IMR-90 (cell line): Measurements from ENCODE around the gene RAD51AP2. TPM values are rescaled to one million over a fixed set of nuclear protein-coding genes. Genes with fewer than 3 reads are reported as not detected.

Experiments
- ATAC-seq: fragments of 200-7000 bp; cut with Tn5 transposase; 2 replicates; pipeline ENCODE4 v1.9.1; 2020; ENCODE audit warnings: low read depth, mild to moderate bottlenecking, moderate library complexity
- BruUV-seq: library from RNA; stranded (reverse); fragments of 400-500 nt; replicated peaks from 2 replicates; lab custom pipeline; 2021; lab: Mats Ljungman, UMichigan
- CTCF ChIA-PET: fragments of 300-600 bp; formaldehyde crosslinking; extraction: SDS; loops from one replicate; lab custom pipeline; 2021; ENCODE audit warnings: antibody characterized with exemption; lab: Yijun Ruan, JAX
- POLR2A ChIA-PET: fragments of 300-600 bp; sonication (Branson Sonifier 250); formaldehyde crosslinking; loops from one replicate; lab custom pipeline; 2022; ENCODE audit warnings: antibody characterized with exemption; ENCODE audit not compliant: unreplicated experiment; lab: Charles Lee
- DNase-seq: peaks from one replicate; pipeline ENCODE4 v3.0.0; 2013
- H2AFZ ChIP-seq: replicated peaks from 2 replicates; pipeline ENCODE3; 2013; ENCODE audit warnings: low read length, mild to moderate bottlenecking; ENCODE audit not compliant: poor library complexity
- H2AK5ac ChIP-seq: 2 replicates; pipeline ENCODE4 v1.6.1; 2013; ENCODE audit warnings: low read depth, low read length, inconsistent platforms
- H2AK9ac ChIP-seq: replicated peaks from 2 replicates; pipeline ENCODE3; 2013; ENCODE audit warnings: mild to moderate bottlenecking, low read depth, low read length, moderate library complexity; ENCODE audit not compliant: poor library complexity
- H2BK120ac ChIP-seq: 2 replicates; pipeline ENCODE4 v1.6.1; 2013; ENCODE audit warnings: low read depth, low read length, inconsistent platforms
- H2BK15ac ChIP-seq: 3 replicates; pipeline ENCODE4 v1.6.1; 2013; ENCODE audit warnings: low read depth, low read length, inconsistent platforms
- H2BK20ac ChIP-seq: 2 replicates; pipeline ENCODE4 v1.6.1; 2013; ENCODE audit warnings: low read depth, mild to moderate bottlenecking, inconsistent platforms, low read length, moderate library complexity
- H2BK5ac ChIP-seq: 2 replicates; pipeline ENCODE4 v1.6.1; 2013; ENCODE audit warnings: mild to moderate bottlenecking, low read depth, low read length, inconsistent platforms; ENCODE audit not compliant: poor library complexity, severe bottlenecking
- H3K14ac ChIP-seq: replicated peaks from 2 replicates; pipeline ENCODE4 v1.6.1; 2013; ENCODE audit warnings: low read depth, low read length, inconsistent platforms
- H3K18ac ChIP-seq: 2 replicates; pipeline ENCODE4 v1.6.1; 2013; ENCODE audit warnings: low read depth, low read length, control low read depth
- H3K23ac ChIP-seq: 2 replicates; pipeline ENCODE4 v1.6.1; 2013; ENCODE audit warnings: low read depth, low read length, inconsistent platforms
- H3K27ac ChIP-seq: 2 replicates; pipeline ENCODE4 v1.5.1; 2013; ENCODE audit warnings: mild to moderate bottlenecking, control low read depth, low read length; ENCODE audit not compliant: insufficient read depth
- H3K27me3 ChIP-seq: 2 replicates; pipeline ENCODE4 v1.6.1; 2013; ENCODE audit warnings: low read length; ENCODE audit not compliant: control insufficient read depth, insufficient read depth
- H3K36me3 ChIP-seq: 2 replicates; pipeline ENCODE4 v1.6.1; 2013; ENCODE audit warnings: low read length, mixed read lengths; ENCODE audit not compliant: control insufficient read depth, insufficient read depth
- H3K4ac ChIP-seq: 2 replicates; pipeline ENCODE4 v1.6.1; 2013; ENCODE audit warnings: low read depth, low read length, inconsistent platforms
- H3K4me1 ChIP-seq: 2 replicates; pipeline ENCODE4 v1.6.1; 2013; ENCODE audit warnings: low read length, mixed read lengths; ENCODE audit not compliant: control insufficient read depth, insufficient read depth
- H3K4me2 ChIP-seq: 2 replicates; pipeline ENCODE4 v1.6.1; 2013; ENCODE audit warnings: low read depth, mild to moderate bottlenecking, control low read depth, low read length, moderate library complexity
- H3K4me3 ChIP-seq: 2 replicates; pipeline ENCODE4 v1.5.1; 2013; ENCODE audit warnings: low read depth, mild to moderate bottlenecking, control low read depth, low read length, moderate library complexity; ENCODE audit not compliant: insufficient read depth
- H3K56ac ChIP-seq: 2 replicates; pipeline ENCODE4 v1.6.1; 2013; ENCODE audit warnings: low read length, inconsistent platforms; ENCODE audit not compliant: insufficient read depth; ENCODE audit errors: extremely low read depth
- H3K79me1 ChIP-seq, 2 experiments: 2 replicates each; pipeline ENCODE4 v1.6.1; 2013; ENCODE audit warnings: low read length in 2 of 2, inconsistent platforms in 1 of 2, low read depth in 1 of 2
- H3K9ac ChIP-seq: 2 replicates; pipeline ENCODE4 v1.6.1; 2013; ENCODE audit warnings: low read depth, low read length, control low read depth
- H3K9me1 ChIP-seq: 2 replicates; pipeline ENCODE4 v1.6.1; 2013; ENCODE audit warnings: low read length, inconsistent platforms; ENCODE audit not compliant: insufficient read depth
- H3K9me3 ChIP-seq: 2 replicates; pipeline ENCODE4 v1.6.1; 2013; ENCODE audit warnings: low read length; ENCODE audit not compliant: control insufficient read depth, insufficient read depth
- H4K20me1 ChIP-seq: 2 replicates; pipeline ENCODE4 v1.6.1; 2013; ENCODE audit warnings: low read length, inconsistent platforms; ENCODE audit not compliant: insufficient read depth
- H4K5ac ChIP-seq: 2 replicates; pipeline ENCODE4 v1.6.1; 2013; ENCODE audit warnings: mild to moderate bottlenecking, low read depth, low read length, control low read depth
- H4K8ac ChIP-seq, 2 experiments: 2 replicates each; pipeline ENCODE4 v1.6.1; 2013; ENCODE audit warnings: low read depth in 2 of 2, low read length in 2 of 2, control low read depth in 1 of 2, inconsistent platforms in 1 of 2
- H4K91ac ChIP-seq: 2 replicates; pipeline ENCODE4 v1.6.1; 2013; ENCODE audit warnings: low read depth, low read length, inconsistent platforms; ENCODE audit not compliant: insufficient read depth
- MAZ ChIP-seq: IDR thresholded peaks from 2 replicates; pipeline ENCODE4 v1.6.1; 2012; ENCODE audit warnings: low read depth, mild to moderate bottlenecking, low read length, improper control_type of control experiment, moderate library complexity, borderline replicate concordance
- RAD21 ChIP-seq: IDR thresholded peaks from 2 replicates; pipeline ENCODE4 v1.6.1; 2012; ENCODE audit warnings: low read length, improper control_type of control experiment
- SMC3 ChIP-seq: fragments of 150-350 bp; IDR thresholded peaks from 2 replicates; pipeline ENCODE4 v1.6.1; 2016; ENCODE audit warnings: low read depth, mild to moderate bottlenecking, antibody characterized with exemption, low read length, moderate library complexity
- WGBS, 2 experiments: methylation state at CpG; one replicate each; pipeline versions ENCODE4 v1.1.5 to v1.1.7; 2013; ENCODE audit warnings: missing lambda C conversion rate in 2 of 2; ENCODE audit not compliant: insufficient read length in 1 of 2; ENCODE audit errors: extremely low coverage in 2 of 2; 5-methylcytosine and 5-hydroxymethylcytosine counted together
- dilution Hi-C: fragments of 300-500 bp; cut with HindIII; formaldehyde crosslinking; loops from one replicate; pipeline ENCODE4 v1.14.3; 2018; ENCODE audit warnings: low sequenced_read_pairs; ENCODE audit not compliant: unreplicated experiment
- in situ Hi-C: fragments of 300-500 bp; cut with MboI; formaldehyde crosslinking; loops from 3 replicates; pipeline ENCODE4 v1.14.3; 2019; ENCODE audit warnings: low sequenced_read_pairs, inconsistent platforms, mixed read lengths
- intact Hi-C: fragments of 100-400 bp; cut with micrococcal nuclease; formaldehyde crosslinking; loops from 2 replicates; pipeline ENCODE4 v1.10.0; 2022
- polyA plus RNA-seq, 3 experiments: library from polyadenylated mRNA; depleted of rRNA; stranded (reverse); fragments of >200 nt; gene quantifications; 2 replicates each; pipeline ENCODE4 v1.2.3, GENCODE V29; 2012; ENCODE audit warnings: low replicate concordance in 1 of 3
- total RNA-seq: library from RNA; depleted of rRNA; stranded (reverse); fragments of >200 nt; gene quantifications from 2 replicates; pipeline ENCODE4 v1.2.3, GENCODE V29; 2012
- TF ChIP-seq, protein P1 (sequence below): conservative IDR thresholded peaks from 2 replicates; pipeline ENCODE4 v1.5.1; 2012; ENCODE audit warnings: mild to moderate bottlenecking, low read depth, low read length, improper control_type of control experiment

The RAD51AP2 gene
- total and polyA plus RNA-seq, 2 of the 4 experiments (the other 2 are of a cell fraction) = not detected

DNA sequence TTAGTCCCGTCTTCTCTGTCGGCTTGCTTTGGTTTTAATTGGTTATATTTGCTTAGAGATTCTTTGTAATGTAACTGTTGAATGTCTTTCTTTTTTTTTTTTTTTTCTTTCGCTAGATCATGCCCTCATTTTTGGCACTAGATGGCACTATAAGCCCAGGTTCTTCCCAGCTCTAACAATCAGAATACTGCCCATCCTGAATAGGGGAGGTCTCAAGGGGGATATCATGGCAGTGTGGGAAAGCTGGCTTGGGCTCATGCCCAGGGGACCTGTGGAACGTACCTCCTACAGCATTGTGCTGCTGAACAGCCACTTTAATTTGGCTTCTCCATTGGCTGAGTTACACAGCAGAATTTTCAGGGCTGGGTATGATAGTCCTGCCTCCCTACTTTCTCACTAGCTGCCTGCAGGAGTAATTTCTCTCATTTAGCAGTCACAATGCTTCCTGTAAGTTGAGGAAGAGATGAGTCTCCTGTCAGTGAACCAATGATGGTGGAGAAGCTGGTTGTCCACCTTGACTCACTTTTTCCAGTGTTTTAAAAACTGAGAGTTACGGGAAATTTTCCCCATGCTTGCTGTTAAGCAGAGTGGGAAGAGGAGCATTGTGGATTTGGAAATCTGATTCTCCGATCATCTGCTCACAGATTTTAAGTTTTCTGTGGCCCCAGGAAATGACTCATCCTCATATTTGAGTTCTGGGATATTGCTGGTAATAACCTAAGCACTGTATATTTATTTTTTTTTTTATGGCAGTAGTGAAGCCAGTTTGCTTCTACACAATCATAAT, 47.2 kb downstream of the RAD51AP2 start:
- no peak overlapping the region for H2BK5ac ChIP-seq
- no peak overlapping the region for H3K14ac ChIP-seq
- TF ChIP-seq RAD21 (peak; percentile 60), SMC3 (peak; percentile 29; the same call in 1 of the 2 replicates), MAZ (no peak)
- TF ChIP-seq, protein P1, sequence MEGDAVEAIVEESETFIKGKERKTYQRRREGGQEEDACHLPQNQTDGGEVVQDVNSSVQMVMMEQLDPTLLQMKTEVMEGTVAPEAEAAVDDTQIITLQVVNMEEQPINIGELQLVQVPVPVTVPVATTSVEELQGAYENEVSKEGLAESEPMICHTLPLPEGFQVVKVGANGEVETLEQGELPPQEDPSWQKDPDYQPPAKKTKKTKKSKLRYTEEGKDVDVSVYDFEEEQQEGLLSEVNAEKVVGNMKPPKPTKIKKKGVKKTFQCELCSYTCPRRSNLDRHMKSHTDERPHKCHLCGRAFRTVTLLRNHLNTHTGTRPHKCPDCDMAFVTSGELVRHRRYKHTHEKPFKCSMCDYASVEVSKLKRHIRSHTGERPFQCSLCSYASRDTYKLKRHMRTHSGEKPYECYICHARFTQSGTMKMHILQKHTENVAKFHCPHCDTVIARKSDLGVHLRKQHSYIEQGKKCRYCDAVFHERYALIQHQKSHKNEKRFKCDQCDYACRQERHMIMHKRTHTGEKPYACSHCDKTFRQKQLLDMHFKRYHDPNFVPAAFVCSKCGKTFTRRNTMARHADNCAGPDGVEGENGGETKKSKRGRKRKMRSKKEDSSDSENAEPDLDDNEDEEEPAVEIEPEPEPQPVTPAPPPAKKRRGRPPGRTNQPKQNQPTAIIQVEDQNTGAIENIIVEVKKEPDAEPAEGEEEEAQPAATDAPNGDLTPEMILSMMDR = peak; percentile 45
- in situ Hi-C loops = loop anchor here (10.0 kb wide), 1 partner anchor 204 kb away; no protein-coding TSS in a partner anchor
- H3K4me1 ChIP-seq = no peaks in the 10 kb centered on the region
- ATAC-seq (peak; percentile 48), DNase-seq (peak; percentile 40)
- H3K9ac ChIP-seq = no peak overlapping the region
- no peaks in the 10 kb centered on the region for H4K20me1 ChIP-seq
- H3K79me1 ChIP-seq = no peaks in the 10 kb centered on the region
- H3K9me3 ChIP-seq = peaks cover 2% of the 10 kb centered on the region; the same call in 1 of the 2 replicates
- H2AK9ac ChIP-seq = no peak overlapping the region
- no peak overlapping the region for H3K27ac ChIP-seq
- ChIA-PET POLR2A (no interaction called here), CTCF (no interaction called here)
- H3K27me3 ChIP-seq = no peaks in the 10 kb centered on the region
- no peak overlapping the region for H3K56ac ChIP-seq
- no peak overlapping the region for H3K4me3 ChIP-seq
- H3K9me1 ChIP-seq = no peaks in the 10 kb centered on the region
- H2BK120ac ChIP-seq = no peak overlapping the region
- H2AFZ ChIP-seq = peak overlapping the region; percentile 33
- no peak overlapping the region for H2BK20ac ChIP-seq
- no CpG with 5 or more reads among the region's 6 CpGs for WGBS, 2 experiments
- H3K18ac ChIP-seq = no peak overlapping the region
- H3K36me3 ChIP-seq = no peaks in the 10 kb centered on the region
- dilution Hi-C loops = no loop called here
- no peak overlapping the region for H3K4ac ChIP-seq
- H2AK5ac ChIP-seq = no peak overlapping the region
- no peak overlapping the region for H4K5ac ChIP-seq
- no TSS peak for BruUV-seq
- no peak overlapping the region for H2BK15ac ChIP-seq
- H4K8ac ChIP-seq = no peak overlapping the region
- H3K4me2 ChIP-seq = no peak overlapping the region
- no peak overlapping the region for H4K91ac ChIP-seq
- no peak overlapping the region for H3K23ac ChIP-seq
- intact Hi-C loops = loop anchor here (1.0 to 10.0 kb wide), 2 partner anchors 200 to 364 kb away; no protein-coding TSS in a partner anchor
